T47D (cell line): ENCODE measurements around the gene WIPF3.

Experiments
- DNase-seq, 2 experiments: peaks; one replicate each; pipeline versions ENCODE4 v3.0.0 to v3.0.0-alpha.2; 2011 to 2012; ENCODE audit warnings: low read depth in 1 of 2, low spot score in 1 of 2
- JUND ChIP-seq: IDR thresholded peaks from 2 replicates; pipeline ENCODE4 v1.6.1; 2012; ENCODE audit warnings: low read depth
- in situ Hi-C: cut with HindIII; loops from 2 replicates; pipeline ENCODE4 v1.10.0; 2016; ENCODE audit warnings: low sequenced_read_pairs, low pct_unique_long_range_greater_than_20kb

The WIPF3 gene, protein sequence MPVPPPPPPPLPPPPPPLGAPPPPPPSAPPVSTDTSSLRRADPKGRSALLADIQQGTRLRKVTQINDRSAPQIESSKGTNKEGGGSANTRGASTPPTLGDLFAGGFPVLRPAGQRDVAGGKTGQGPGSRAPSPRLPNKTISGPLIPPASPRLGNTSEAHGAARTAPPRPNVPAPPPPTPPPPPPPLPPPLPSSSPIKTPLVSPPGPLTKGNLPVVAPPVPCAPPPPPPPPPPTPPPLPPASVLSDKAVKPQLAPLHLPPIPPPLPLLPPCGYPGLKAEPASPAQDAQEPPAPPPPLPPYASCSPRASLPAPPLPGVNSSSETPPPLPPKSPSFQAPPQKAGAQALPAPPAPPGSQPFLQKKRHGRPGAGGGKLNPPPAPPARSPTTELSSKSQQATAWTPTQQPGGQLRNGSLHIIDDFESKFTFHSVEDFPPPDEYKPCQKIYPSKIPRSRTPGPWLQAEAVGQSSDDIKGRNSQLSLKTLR

DNA sequence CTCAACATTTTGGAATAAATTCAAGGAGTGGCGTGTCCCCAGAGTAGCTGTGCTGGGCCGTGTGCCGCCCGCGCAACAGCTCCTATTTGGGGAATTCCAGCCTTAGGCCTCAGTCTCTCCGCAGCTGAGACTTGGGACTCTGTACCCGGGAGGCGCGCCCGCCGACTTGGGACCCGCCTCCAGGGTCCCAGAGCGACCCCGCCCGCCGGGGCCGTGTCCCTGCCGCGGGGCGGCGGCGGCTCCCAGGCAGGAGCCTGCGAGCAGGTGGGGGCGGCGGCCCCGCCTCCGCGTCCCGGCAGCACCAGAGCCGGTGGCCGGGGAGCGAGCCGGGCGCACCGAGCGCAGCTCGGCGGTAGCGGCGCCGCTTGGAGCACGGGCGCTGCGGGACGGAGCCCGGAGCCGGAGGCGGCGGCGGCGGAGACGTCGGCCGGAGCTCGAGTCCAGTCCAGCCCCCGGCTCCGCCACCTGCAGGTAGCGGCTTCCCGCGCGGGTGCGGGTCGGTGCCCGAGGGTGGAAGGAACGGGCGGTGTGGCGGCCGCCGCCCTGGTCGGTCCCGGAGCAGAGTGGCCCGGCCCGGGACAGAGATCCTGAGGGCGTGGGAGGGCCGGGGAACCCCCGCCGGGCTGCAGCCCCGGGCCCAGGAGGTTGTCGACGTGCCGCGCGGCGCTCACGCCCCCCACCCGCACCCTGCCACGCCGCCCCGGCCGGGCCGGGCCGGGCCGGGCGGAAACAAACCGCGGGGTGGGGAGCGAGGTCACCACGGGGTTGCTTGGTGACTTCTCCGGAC lies at the start of gene WIPF3:
TSS of gene WIPF3 (plus strand) at position 301 of the 787 bp plus-strand sequence. CDS start 28,217 bp downstream, outside the sequence.
- TF ChIP-seq JUND, result no peak
- DNase-seq, result peak; percentile 39 to 67
- in situ Hi-C loops, result no loop called here

DNA sequence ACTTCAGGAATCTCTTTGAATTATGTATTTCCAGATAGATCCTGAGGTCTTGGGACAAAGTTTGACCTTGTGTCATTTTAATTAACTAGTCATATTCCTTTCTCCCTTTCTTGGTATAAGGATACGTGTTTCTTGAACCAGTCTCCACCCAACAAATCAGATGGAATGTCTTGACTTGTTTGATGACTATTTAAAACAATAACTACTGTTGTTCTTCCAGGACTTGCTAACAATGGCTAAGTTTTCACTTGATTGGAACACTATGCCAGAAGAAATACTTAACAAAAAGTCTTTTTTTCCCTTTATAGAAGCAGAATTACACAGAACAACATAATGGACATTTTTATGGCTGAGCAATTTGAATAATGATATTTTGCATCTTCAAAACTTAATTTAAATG lies 43.0 kb upstream of the WIPF3 start:
- in situ Hi-C loops, result no loop called here
- no peak for TF ChIP-seq JUND
- no peak for DNase-seq

DNA sequence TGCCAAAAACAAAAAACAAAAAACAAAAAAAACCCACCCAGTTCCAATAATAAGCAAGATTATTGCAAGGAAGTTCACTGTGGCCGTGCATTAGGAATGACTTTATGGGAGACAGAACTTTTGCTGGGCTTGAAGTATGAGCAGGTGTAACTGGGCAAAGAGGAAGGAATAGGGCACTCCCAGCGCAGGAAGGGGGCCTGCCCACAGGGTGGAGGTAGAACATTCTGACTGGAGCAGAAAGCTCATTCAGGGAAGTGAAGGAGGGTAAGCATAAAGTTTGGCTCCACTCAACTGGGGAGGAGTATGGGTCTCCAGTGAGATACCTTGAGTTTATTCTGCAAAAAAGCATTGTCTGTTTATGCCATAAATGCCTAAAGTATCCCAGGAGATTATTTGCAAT lies 42.1 kb upstream of the WIPF3 start:
- DNase-seq, result peak; percentile 24 to 54
- TF ChIP-seq JUND, result no peak
- in situ Hi-C loops, result no loop called here

DNA sequence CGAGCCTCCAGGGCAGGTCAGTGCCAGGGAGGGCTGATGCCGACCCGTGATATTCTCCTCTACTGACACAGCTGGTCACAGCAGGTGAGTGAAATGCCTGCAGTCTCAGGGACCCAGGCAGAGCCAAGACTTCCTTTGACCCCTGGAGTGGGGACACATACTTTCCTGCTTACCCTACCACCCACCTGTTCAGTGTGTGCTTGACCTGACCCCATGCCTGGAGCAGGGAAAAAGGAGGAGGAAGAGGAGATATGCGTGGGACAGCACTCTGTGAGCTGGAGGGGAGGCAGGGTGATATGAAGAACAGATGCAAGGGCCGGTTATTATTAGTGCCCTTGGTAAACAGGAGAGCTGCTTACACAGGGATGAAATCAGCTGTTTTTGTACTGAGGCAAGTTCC lies 40.8 kb upstream of the WIPF3 start:
- in situ Hi-C loops, result no loop called here
- no peak for TF ChIP-seq JUND
- DNase-seq, result no peak

DNA sequence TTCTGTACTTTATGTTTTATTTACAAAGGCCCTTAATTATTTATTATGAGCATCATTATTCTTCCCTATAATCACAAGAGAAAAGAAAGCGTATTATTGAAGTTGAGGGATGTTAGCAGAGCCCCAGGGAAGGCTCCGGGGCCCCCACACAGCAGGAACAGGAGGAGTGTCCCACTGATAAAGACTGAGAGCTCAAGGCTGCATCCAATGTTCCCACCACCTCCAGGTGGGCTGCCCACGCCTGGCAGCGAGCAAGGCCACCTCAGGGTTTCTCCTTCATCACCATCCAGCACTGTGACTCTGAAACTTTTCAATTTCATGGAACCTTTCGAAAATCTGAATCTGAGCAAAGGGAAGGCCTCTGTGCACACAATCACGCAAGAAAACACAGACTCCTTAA lies 35.9 kb upstream of the WIPF3 start:
- TF ChIP-seq JUND, result no peak
- in situ Hi-C loops, result no loop called here
- no peak for DNase-seq

DNA sequence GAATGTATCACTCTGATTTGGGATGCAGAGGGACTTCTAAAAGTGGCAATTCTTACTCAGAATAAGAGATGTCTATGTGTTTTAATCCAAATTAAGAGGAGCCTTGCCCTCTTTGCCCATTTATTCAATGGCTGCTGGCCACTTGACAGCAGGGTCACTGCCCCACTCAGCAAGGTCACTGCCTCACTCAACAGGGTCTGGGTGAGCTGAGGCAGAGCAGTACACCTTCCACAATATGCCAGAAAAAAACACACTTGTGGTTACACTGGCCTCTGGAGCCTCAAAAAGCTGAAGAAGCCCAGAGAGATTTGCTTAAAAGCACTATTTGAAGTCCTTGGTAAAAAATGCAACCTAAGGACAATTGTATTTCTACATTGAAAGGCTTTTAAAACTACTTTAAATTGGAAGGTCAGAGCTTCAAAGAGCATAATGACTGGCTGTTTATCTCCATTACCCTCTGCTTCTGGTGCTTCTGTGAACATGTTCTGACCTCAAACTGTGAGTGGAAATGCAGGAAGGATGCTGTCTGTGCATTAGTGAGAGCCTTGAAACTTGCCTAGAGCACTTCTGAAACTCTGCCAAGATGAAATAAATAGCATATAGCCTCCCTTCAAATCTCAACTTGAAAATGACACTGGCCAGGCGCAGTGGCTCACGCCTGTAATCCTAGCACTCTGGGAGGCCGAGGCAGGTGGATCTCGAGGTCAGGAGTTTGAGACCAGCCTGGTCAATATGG lies 35.1 kb upstream of the WIPF3 start:
- in situ Hi-C loops, result no loop called here
- DNase-seq, result peak in 1 of 2 experiments; percentile 16
- no peak for TF ChIP-seq JUND

DNA sequence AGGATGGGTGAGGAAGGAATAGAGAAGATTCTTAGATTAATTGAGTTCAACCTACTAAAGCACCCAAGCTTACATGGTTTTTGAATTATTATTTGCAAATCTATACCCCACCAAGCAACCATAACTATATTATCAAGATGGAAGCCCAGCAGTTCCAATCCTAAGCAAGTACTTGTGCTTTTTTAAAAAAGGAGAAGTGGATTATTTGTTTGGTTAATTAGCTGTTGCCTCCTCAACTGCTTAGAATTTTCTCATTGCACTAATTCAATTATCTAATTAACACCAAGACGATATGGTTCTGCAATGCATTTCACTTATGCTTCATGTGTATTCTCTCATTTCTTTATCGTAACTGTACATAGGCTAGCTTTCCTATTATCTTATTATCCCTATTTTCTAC lies 27.3 kb upstream of the WIPF3 start:
- no peak for TF ChIP-seq JUND
- in situ Hi-C loops, result no loop called here
- no peak for DNase-seq

DNA sequence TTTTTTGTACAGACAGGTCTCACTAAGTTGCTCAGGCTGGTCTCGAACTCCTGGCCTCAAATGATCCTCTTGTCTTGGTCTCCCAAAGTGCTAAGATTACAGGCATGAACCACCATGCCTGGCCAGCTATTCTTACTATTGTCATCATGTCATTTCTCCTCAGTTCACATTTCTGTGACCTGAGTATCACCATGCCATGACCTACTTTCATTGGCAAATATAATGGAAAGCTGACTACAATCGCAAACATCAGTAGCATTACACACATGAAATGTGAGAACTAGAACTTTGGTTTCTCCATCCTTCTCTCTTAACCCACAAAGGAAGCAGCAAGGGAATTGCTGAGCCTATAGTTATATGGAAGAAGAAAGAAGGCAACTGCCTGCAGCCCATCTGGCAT lies 26.0 kb upstream of the WIPF3 start:
- no peak for DNase-seq
- TF ChIP-seq JUND, result no peak
- in situ Hi-C loops, result no loop called here

DNA sequence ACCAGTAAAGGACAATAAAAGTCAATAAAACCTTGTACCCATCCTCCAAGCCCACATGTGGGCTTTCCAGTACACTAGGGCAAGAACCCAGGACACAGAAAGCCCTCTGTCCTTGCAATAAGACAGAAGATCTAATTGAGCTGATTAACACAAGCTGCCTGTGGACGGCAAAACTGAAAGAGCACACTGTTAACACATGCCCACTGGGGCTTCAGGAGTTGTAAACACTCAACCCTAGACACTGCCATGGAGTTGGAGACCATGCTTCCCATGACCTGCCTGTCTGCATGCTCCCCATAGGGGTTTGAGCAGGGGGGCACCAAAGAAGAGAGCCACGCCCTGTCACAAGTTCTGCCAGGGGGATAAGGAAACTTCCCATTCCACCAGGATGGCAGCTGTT lies 22.6 kb upstream of the WIPF3 start:
- DNase-seq, result no peak
- in situ Hi-C loops, result no loop called here
- no peak for TF ChIP-seq JUND

DNA sequence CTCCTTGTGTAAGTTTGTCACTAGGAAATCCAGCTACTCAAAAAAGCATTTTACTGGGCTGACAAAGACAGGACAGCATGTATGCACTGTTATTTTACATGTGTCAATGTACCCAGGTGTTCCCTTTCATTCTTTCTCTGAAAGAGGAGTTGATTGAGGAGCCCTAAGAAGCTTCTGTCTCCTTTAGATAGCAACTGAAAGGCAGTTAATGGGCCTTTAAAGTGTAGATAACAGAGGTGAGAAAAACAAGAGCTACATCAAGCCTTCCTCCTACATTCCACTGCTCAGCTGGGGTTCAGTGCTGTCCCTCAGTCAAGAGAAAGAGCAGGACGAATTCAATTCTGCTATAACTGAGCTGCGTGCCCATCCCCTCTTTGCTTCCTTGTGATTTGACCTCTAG lies 12.8 kb upstream of the WIPF3 start:
- no peak for DNase-seq
- no peak for TF ChIP-seq JUND
- in situ Hi-C loops, result no loop called here

DNA sequence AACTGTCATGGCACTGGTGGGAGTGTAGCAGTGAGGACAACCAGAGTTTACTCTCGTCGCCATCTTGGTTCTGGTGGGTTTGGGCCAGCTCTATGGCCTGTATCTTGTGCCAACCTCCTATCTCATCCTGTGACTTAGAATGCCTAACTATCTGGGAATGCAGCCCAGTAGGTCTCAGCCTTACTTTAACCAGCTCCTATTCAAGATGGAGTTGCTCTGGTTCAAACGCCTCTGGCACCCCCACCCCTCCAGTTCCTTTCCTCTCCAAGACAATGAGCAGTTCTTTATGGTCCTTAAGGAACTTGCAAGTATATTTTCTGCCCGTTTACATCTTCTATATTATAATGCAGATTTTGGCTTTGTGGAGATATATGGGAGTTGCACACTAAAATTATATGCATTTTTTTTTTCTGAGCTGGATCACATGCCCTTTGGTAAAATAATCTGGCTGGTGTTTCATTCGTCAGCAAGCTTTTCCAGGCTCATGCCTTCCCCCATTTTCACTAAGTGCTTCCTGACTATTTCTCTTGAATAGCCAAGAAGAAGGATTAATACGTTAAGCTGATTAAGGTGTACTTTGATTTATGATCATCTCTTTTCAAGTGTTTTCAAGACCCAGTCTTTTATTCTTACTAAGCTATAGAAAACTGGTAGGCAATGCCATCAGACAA lies 11.2 kb upstream of the WIPF3 start:
- in situ Hi-C loops, result no loop called here
- DNase-seq, result no peak
- no peak for TF ChIP-seq JUND
